GM19372 (cell line): ENCODE results near the gene G6PD.
"Not testable (repeated sequence)": the region's sequence is repeated elsewhere in the genome, so short reads cannot be mapped to it uniquely, and the experiment has no call there.

Experiments used
- ATAC-seq: cut with Tn5 transposase; IDR thresholded peaks from one replicate; pipeline ENCODE4 v1.9.1; 2021; ENCODE audit warnings: mild to moderate bottlenecking, low read depth, moderate library complexity; ENCODE audit not compliant: unreplicated experiment

The G6PD gene

GRCh38 chrX:154546354-154547244 lies at the start of gene G6PD:
G6PD (minus strand) TSS chrX:154546846; CDS start chrX:154546155, 691 bp downstream.
- peak; percentile 55 for ATAC-seq

DNA sequence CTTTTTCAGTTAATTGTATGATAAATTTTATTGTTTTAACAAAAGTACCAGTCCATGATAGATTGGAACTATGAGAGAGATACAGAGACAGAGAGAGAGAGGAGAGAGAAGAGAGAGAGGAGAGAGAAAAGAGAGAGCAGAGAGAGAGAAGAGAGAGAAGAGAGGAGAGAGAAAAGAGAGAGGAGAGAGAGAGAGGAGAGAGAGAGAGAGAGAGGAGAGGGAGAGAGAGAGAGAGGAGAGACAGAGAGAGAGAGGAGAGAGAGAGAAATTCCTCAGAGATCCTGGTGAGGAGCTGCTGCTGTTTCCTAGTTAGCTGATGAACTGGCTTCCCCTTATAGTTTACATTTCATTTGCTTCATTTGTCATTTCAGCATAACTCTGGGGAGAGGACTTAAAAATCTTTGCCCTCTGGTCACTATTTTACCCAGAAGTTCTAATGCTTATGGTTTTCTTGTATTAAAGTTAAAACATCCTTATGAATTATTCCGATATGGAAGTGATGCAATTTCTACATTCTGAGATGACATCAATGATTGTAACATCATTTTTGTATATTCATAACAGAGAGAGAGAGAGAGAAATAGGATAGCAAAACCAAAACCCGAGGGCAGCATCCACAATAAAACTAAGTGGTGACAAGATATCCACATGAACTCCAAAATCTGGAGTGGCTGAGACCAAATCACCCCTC lies 49.1 kb upstream of the G6PD start:
- no peak for ATAC-seq

DNA sequence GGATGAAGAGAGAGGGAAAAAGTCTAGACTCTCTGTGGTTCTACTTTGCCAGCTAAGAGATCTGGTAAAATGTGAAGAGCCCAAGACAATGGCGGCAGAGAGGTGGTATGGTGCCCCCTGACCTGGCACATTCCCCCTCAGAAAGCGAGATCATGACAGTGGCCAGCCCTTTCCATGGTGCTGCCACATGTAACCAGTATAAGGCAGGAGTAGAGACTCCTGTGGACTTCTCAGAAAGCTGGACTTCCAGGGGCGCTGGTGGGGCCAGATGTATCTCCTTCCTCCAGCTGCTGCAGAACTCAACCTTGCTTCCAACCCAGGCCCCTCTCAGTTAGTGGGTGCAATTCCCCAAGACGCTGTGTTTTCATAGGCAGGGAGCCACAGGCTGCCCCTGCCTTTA lies 47.8 kb upstream of the G6PD start:
- ATAC-seq = no peak

- no peak for ATAC-seq
These were observed 46.6 kb upstream of the G6PD start for GRCh38 chrX:154593201-154593600.

DNA sequence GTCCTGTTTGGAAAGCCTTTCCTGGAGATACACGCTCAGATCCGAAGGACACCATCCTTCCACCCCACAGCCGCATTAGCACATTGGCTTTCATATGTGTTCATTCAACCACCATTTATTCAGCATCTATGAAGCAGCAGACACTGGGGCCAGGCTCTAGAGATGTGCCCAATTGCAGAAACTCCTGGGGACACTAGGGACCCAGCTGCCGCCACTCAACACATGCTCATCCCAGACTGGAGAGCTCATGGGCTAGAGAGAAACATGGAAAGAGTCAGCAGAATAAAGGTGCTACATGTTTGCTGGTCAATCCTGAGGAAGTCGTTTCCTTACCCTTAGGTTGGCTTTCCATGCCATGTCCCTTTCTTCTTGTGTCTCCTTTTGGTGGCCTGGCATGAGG lies 45.9 kb upstream of the G6PD start:
- ATAC-seq = no peak

DNA sequence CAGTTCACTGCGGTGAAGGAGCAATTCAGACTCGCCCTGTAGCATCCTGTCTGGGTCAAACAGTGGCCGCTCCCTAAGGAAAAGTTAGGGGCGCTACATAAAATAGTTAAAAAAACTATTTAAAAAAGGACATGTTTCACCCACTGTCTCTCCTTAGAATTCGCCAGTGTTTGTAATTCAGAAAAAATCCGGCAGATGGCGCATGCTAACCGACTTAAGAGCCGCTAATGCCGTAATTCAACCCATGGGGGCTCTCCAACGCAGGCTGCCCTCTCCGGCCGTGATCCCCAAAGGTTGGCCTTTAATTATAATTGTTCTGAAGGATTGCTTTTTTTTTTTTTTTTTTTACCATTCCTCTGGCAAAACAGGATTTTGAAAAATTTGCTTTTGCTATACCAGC lies 43.8 kb upstream of the G6PD start:
- not testable (repeated sequence) for ATAC-seq

GRCh38 chrX:154584585-154585183 lies 38.0 kb upstream of the G6PD start, which contains the start of gene CTAG1A:
CTAG1A (plus strand) TSS chrX:154585133; CDS start chrX:154585207, 74 bp downstream.
- not testable (repeated sequence) for ATAC-seq

DNA sequence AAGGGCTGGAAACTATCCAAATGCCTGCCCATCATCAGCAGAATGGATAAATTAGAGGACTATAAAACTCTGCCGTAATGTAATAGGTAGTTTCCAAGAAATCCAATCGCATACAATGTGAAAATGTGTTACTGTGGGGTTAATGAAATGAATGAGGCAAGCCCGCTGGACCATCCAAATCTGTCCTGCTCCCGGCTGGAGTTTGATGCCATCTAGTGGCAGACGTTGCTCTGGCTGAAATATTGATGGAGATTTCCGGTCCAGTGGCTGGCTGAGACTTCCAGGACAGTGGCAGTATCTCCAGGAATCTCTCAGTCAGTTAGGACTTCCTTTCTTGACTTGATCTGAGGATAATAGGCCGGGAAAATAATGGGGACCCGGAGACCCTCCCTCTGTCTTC lies 36.3 kb upstream of the G6PD start:
- not testable (repeated sequence) for ATAC-seq

GRCh38 chrX:154575076-154575475 lies 28.4 kb upstream of the G6PD start:
- ATAC-seq = not testable (repeated sequence)

- ATAC-seq = not testable (repeated sequence)
These were observed 26.4 kb upstream of the G6PD start for GRCh38 chrX:154573061-154573460.

GRCh38 chrX:154570361-154570760 lies 23.7 kb upstream of the G6PD start:
- not testable (repeated sequence) for ATAC-seq

DNA sequence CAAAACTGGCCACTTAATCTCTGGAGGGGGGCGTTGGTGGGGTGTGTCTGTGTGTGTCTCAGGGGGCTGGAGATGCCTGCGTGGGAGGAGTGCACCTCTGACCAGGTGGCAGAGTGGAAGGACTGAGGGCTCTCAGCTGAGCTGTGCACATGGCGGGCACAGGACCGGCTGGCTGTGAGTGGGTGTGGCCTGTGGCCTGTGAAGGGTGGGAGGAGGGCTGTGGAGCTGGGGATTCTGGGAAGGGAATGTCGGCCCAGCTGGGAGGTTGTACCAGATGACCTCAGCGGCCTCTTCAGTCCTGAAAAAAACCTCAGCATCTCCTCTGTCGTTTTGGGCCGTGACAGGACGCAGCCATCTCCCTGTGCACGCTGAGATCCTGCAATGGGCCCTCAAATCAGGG lies 15.6 kb upstream of the G6PD start:
- ATAC-seq = not testable (repeated sequence)

- not testable (repeated sequence) for ATAC-seq
These were observed 13.7 kb upstream of the G6PD start for GRCh38 chrX:154560326-154560725.

- not testable (repeated sequence) for ATAC-seq
These were observed 12.2 kb upstream of the G6PD start for GRCh38 chrX:154558896-154559295.

DNA sequence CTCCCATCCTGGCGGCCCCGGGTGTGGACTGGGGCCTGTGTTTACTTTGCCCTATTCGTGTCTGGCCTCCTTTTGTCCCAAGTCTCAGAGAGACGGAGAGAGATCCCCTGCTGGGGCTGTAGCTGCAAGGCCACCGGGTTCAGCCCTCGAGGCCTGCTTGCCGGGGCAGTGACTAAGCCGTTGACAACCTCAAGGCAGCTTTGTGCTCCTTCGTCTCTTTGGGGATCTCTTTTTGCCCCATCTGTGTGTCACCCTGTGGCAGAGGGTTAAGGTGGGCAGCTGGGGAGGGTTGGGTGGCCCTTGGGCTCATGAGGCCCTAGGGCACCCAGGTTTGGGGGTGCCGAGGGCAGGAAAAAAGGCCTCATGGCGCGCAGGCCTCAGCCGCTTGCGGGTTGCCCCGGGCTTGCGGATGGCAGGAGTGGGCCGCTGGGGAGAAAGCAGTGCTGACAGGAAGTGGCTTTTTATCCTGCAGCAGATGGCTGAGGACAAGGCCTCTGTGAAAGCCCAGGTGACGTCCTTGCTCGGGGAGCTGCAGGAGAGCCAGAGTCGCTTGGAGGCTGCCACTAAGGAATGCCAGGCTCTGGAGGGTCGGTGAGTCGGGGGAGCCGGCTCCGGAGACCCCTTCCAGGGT lies 11.5 kb upstream of the G6PD start:
- not testable (repeated sequence) for ATAC-seq

- not testable (repeated sequence) for ATAC-seq
These were observed 5.6 kb upstream of the G6PD start for GRCh38 chrX:154552112-154552806.

GRCh38 chrX:154549766-154550165 lies 3.1 kb upstream of the G6PD start:
- ATAC-seq = no peak

GRCh38 chrX:154548028-154548316 lies 1.3 kb upstream of the G6PD start:
- ATAC-seq = no peak

- peak; percentile 71 for ATAC-seq
These were observed 790 bp upstream of the G6PD start, which contains the start of gene IKBKG for GRCh38 chrX:154547245-154548027. IKBKG (plus strand) TSS chrX:154547620; CDS start chrX:154552003, 4,383 bp downstream.
